ENCODE results near the gene DHX38. TPM values are rescaled to one million over a fixed set of nuclear protein-coding genes. Genes with fewer than 3 reads are reported as not detected.

DHX38 gene
- total and polyA plus RNA-seq, 2 of the 13 experiments (the other 11 are each of a cell fraction or from before 2014, with no cell fraction given) = 54.4 to 85.9 TPM

DNA sequence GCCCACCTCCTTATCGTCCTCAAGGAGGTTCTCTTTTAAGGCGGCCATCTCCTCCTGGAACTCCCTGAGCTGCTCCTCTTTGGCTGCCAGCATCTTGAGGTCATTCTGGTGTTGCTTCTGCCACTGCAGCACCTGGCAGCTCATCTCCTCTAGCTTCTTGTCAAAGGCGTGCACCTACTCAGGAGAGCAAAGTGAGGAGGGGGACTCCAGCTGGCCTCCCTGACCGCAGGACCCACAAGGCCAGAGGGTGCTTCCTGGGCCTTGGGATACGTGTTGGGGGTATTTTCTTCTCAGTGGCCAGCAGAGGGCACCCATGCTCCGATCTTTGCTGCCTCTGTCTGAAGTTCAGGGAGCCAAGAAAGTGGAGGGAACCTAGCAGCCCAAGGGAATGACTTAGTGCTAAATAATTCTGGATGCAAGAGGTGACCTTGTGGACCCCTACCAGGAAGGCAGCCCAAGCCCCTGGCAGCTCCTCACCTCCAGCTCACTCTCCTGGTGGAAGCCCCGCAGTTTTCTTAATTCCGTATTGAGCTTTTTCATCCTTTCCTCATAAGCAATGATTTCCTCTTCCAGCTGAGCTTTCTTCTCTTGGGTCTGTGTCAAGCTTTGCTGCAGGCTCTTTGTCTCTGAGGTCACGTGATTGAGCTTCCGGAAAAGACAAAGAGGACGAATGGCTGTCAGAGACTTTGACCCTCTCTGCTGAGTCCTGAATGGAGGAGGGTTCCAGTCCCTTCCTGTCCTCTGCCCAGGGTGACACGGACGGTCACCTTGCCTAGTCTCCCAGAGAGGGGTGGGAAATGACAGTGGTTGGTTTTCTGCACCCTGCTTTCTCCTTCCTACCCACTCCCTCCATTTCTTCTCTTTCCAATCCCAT is 31.4 kb downstream of the DHX38 start (continued):
- TF ChIP-seq PCBP2 (optimal IDR thresholded peaks at IDR 0.05; ENCODE audit: low read depth, low read length, poor library complexity, severe bottlenecking) (no peak), DMAP1 (CRISPR knock-in tag; IDR thresholded peaks at IDR 0.05) (peak; percentile 50; the same call in 1 of the 2 replicates), ZNF296 (CRISPR knock-in tag; conservative IDR thresholded peaks at IDR 0.05) (no peak), SALL1 (CRISPR knock-in tag; IDR thresholded peaks at IDR 0.05) (no peak; the same call in 1 of the 2 replicates), ZSCAN21 (CRISPR knock-in tag; IDR thresholded peaks at IDR 0.05; ENCODE audit: borderline replicate concordance) (no peak; the same call in 1 of the 2 replicates), ZFP90 (CRISPR knock-in tag; IDR thresholded peaks at IDR 0.05; ENCODE audit: borderline replicate concordance) (0 out of 2 replicates have a peak, but pooled peaks have one; percentile 37), SMC3 (IDR thresholded peaks at IDR 0.05; ENCODE audit: low read length) (peak; percentile 71), HIVEP1 (CRISPR knock-in tag; IDR thresholded peaks at IDR 0.05) (0 out of 2 replicates have a peak, but pooled peaks have one; percentile 38), ZNF530 (CRISPR knock-in tag; IDR thresholded peaks at IDR 0.05; ENCODE audit: low read depth) (no peak), SAFB2 (CRISPR knock-in tag; IDR thresholded peaks at IDR 0.05; ENCODE audit: borderline replicate concordance, low read depth) (peak; percentile 83), SUZ12 (IDR thresholded peaks at IDR 0.05; ENCODE audit: low read depth, low read length) (no peak), ELF3 (CRISPR knock-in tag; IDR thresholded peaks at IDR 0.05) (peak; percentile 23; the same call in 1 of the 2 replicates), ZNF232 (CRISPR knock-in tag; IDR thresholded peaks at IDR 0.05; ENCODE audit: borderline replicate concordance) (0 out of 2 replicates have a peak, but pooled peaks have one; percentile 46), HNF1A (IDR thresholded peaks at IDR 0.05; ENCODE audit: low read depth) (no peak), HNF1A (CRISPR knock-in tag; IDR thresholded peaks at IDR 0.05; ENCODE audit: borderline replicate concordance) (0 out of 2 replicates have a peak, but pooled peaks have one; percentile 33), KLF9 (CRISPR knock-in tag; IDR thresholded peaks at IDR 0.05; ENCODE audit: low read depth) (no peak), ZNF468 (CRISPR knock-in tag; IDR thresholded peaks at IDR 0.05) (no peak), NR2C2 (CRISPR knock-in tag; IDR thresholded peaks at IDR 0.05; ENCODE audit: borderline replicate concordance) (peak; percentile 24; the same call in 1 of the 2 replicates), SMARCE1 (IDR thresholded peaks at IDR 0.05; ENCODE audit: borderline replicate concordance) (no peak), TBX3 (IDR thresholded peaks at IDR 0.05; ENCODE audit: borderline replicate concordance) (no peak)
- TF ChIP-seq, protein P1, sequence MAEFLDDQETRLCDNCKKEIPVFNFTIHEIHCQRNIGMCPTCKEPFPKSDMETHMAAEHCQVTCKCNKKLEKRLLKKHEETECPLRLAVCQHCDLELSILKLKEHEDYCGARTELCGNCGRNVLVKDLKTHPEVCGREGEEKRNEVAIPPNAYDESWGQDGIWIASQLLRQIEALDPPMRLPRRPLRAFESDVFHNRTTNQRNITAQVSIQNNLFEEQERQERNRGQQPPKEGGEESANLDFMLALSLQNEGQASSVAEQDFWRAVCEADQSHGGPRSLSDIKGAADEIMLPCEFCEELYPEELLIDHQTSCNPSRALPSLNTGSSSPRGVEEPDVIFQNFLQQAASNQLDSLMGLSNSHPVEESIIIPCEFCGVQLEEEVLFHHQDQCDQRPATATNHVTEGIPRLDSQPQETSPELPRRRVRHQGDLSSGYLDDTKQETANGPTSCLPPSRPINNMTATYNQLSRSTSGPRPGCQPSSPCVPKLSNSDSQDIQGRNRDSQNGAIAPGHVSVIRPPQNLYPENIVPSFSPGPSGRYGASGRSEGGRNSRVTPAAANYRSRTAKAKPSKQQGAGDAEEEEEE (CRISPR knock-in tag; IDR thresholded peaks at IDR 0.05; ENCODE audit: borderline replicate concordance) = no peak; the same call in 1 of the 2 replicates
- TF ChIP-seq, protein P2, sequence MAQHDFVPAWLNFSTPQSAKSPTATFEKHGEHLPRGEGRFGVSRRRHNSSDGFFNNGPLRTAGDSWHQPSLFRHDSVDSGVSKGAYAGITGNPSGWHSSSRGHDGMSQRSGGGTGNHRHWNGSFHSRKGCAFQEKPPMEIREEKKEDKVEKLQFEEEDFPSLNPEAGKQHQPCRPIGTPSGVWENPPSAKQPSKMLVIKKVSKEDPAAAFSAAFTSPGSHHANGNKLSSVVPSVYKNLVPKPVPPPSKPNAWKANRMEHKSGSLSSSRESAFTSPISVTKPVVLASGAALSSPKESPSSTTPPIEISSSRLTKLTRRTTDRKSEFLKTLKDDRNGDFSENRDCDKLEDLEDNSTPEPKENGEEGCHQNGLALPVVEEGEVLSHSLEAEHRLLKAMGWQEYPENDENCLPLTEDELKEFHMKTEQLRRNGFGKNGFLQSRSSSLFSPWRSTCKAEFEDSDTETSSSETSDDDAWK (CRISPR knock-in tag; IDR thresholded peaks at IDR 0.05) = no peak
